Endodermal cell (in vitro differentiated cells): ENCODE results near the gene C2CD4C. TPM values are rescaled to one million over a fixed set of nuclear protein-coding genes. Genes with fewer than 3 reads are reported as not detected.

Experiments used
- DNase-seq: peaks from one replicate; pipeline ENCODE4 v3.0.0-alpha.2; 2017
- H3K27ac ChIP-seq: 2 replicates; pipeline ENCODE4 v1.5.1; 2013; ENCODE audit warnings: mild to moderate bottlenecking, low read depth, low read length, moderate library complexity
- H3K27me3 ChIP-seq: 2 replicates; pipeline ENCODE4 v1.6.1; 2013; ENCODE audit warnings: mild to moderate bottlenecking, low read length, moderate library complexity; ENCODE audit not compliant: insufficient read depth, control insufficient read depth, poor library complexity, severe bottlenecking
- H3K36me3 ChIP-seq: 2 replicates; pipeline ENCODE4 v1.7.0; 2013; ENCODE audit warnings: mild to moderate bottlenecking, low read length, moderate library complexity; ENCODE audit not compliant: control insufficient read depth, insufficient read depth
- H3K4me1 ChIP-seq: one replicate; pipeline ENCODE4 v1.7.0; 2013; ENCODE audit warnings: low read length; ENCODE audit not compliant: control insufficient read depth, insufficient read depth
- H3K4me3 ChIP-seq: 2 replicates; pipeline ENCODE4 v1.5.1; 2013; ENCODE audit warnings: mild to moderate bottlenecking, low read length, moderate library complexity
- H3K9ac ChIP-seq: 2 replicates; pipeline ENCODE4 v1.6.1; 2013; ENCODE audit warnings: mild to moderate bottlenecking, low read length, moderate library complexity; ENCODE audit not compliant: poor library complexity, severe bottlenecking; ENCODE audit errors: extremely low read depth
- H3K9me3 ChIP-seq: 2 replicates; pipeline ENCODE4 v1.6.1; 2013; ENCODE audit warnings: mild to moderate bottlenecking, low read length, moderate library complexity; ENCODE audit not compliant: control insufficient read depth
- H3K27ac Mint-ChIP-seq: 2 replicates; pipeline ENCODE4 v1.8.0; 2020; ENCODE audit warnings: mixed read lengths
- H3K27me3 Mint-ChIP-seq: 2 replicates; pipeline ENCODE4 v1.8.0; 2021; ENCODE audit warnings: mild to moderate bottlenecking, mixed read lengths; ENCODE audit not compliant: insufficient read depth
- H3K36me3 Mint-ChIP-seq: 2 replicates; pipeline ENCODE4 v1.8.0; 2020; ENCODE audit warnings: low read depth, mixed read lengths
- H3K4me1 Mint-ChIP-seq: 2 replicates; pipeline ENCODE4 v1.8.0; 2020; ENCODE audit warnings: mixed read lengths
- H3K4me3 Mint-ChIP-seq: 2 replicates; pipeline ENCODE4 v1.8.0; 2020; ENCODE audit warnings: mild to moderate bottlenecking, moderate library complexity, mixed read lengths
- H3K9me3 Mint-ChIP-seq: 2 replicates; pipeline ENCODE4 v1.8.0; 2020; ENCODE audit warnings: mild to moderate bottlenecking, mixed read lengths
- CTCF ChIP-seq: fragments of 200-600 bp; sonication (generic); conservative IDR thresholded peaks from 2 replicates; pipeline ENCODE4 v1.5.0; 2021; ENCODE audit warnings: antibody characterized with exemption, mild to moderate bottlenecking
- WGBS, 2 experiments: methylation state at CpG; one replicate each; pipeline versions ENCODE4 v1.1.5 to v1.1.7; 2013; ENCODE audit warnings: missing lambda C conversion rate in 2 of 2, mixed read lengths in 1 of 2; ENCODE audit not compliant: insufficient coverage in 1 of 2, insufficient read length in 1 of 2; 5-methylcytosine and 5-hydroxymethylcytosine counted together
- total RNA-seq, 2 donors: library from RNA; stranded (reverse); fragmentation: NEBNext Ultra II Directional in 1 of 2; extraction: Animal tissue kit (Norgen Biotek cat#: 25700) in 1 of 2; gene quantifications; 2 replicates in 1 of 2; 3 replicates in 1 of 2; pipeline ENCODE4 v1.2.1, GENCODE V29; 2021

The C2CD4C gene
- total RNA-seq, 2 donors from 2014 or later: 5.6 to 25.0 TPM

GRCh38 chr19:369876-370275 lies 39.1 kb downstream of the C2CD4C start:
- peaks cover 20% of the 10 kb centered on the region for H3K27me3 Mint-ChIP-seq
- TF ChIP-seq CTCF: no peak
- H3K4me1 ChIP-seq: no peaks in the 10 kb centered on the region
- no peaks in the 10 kb centered on the region for H3K27me3 ChIP-seq
- H3K9me3 ChIP-seq: no peaks in the 10 kb centered on the region
- DNase-seq: peak; percentile 28
- H3K27ac ChIP-seq: no peak overlapping the region
- no peaks in the 10 kb centered on the region for H3K36me3 Mint-ChIP-seq
- H3K27ac Mint-ChIP-seq: no peak overlapping the region
- H3K4me1 Mint-ChIP-seq: no peaks in the 10 kb centered on the region
- H3K9ac ChIP-seq: no peak overlapping the region
- H3K4me3 Mint-ChIP-seq: no peak overlapping the region
- 90 to 92% methylated on average over 14 of the region's 14 CpGs for WGBS, 2 experiments
- H3K4me3 ChIP-seq: no peak overlapping the region
- no peaks in the 10 kb centered on the region for H3K36me3 ChIP-seq
- H3K9me3 Mint-ChIP-seq: no peaks in the 10 kb centered on the region

GRCh38 chr19:369256-369655 lies 39.7 kb downstream of the C2CD4C start:
- Mint-ChIP-seq H3K27ac (no peak overlapping the region), H3K9me3 (no peaks in the 10 kb centered on the region), H3K4me1 (no peaks in the 10 kb centered on the region), H3K27me3 (peaks cover 20% of the 10 kb centered on the region), H3K4me3 (no peak overlapping the region), H3K36me3 (no peaks in the 10 kb centered on the region)
- 93 to 94% methylated on average over 12 to 13 of the region's 13 CpGs for WGBS, 2 experiments
- peak; percentile 30 for DNase-seq
- no peaks in the 10 kb centered on the region for H3K4me1 ChIP-seq
- H3K9me3 ChIP-seq: no peaks in the 10 kb centered on the region
- TF ChIP-seq CTCF: no peak
- no peaks in the 10 kb centered on the region for H3K36me3 ChIP-seq
- H3K9ac ChIP-seq: no peak overlapping the region
- no peak overlapping the region for H3K27ac ChIP-seq
- H3K4me3 ChIP-seq: no peak overlapping the region
- H3K27me3 ChIP-seq: no peaks in the 10 kb centered on the region

GRCh38 chr19:368630-369024 lies 40.3 kb downstream of the C2CD4C start:
- 78 to 84% methylated on average over 3 to 7 of the region's 7 CpGs for WGBS, 2 experiments

More at GRCh38 chr19:368630-369024, 40.3 kb downstream of the C2CD4C start:
- DNase-seq: peak; percentile 28
- no peak overlapping the region for H3K9ac ChIP-seq
- H3K4me3 ChIP-seq: no peak overlapping the region
- H3K4me1 ChIP-seq: no peaks in the 10 kb centered on the region
- H3K4me1 Mint-ChIP-seq: no peaks in the 10 kb centered on the region
- no peak overlapping the region for H3K27ac Mint-ChIP-seq
- H3K27ac ChIP-seq: no peak overlapping the region
- H3K36me3 ChIP-seq: no peaks in the 10 kb centered on the region
- no peaks in the 10 kb centered on the region for H3K27me3 ChIP-seq
- no peaks in the 10 kb centered on the region for H3K9me3 Mint-ChIP-seq
- TF ChIP-seq CTCF: no peak
- no peaks in the 10 kb centered on the region for H3K9me3 ChIP-seq
- no peak overlapping the region for H3K4me3 Mint-ChIP-seq
- no peaks in the 10 kb centered on the region for H3K36me3 Mint-ChIP-seq
- peaks cover 17% of the 10 kb centered on the region for H3K27me3 Mint-ChIP-seq
